Ovary (tissue), 9 donors: ENCODE data around the gene MEMO1. TPM values are rescaled to one million over a fixed set of nuclear protein-coding genes. Genes with fewer than 3 reads are reported as not detected.

ENCODE experiments used
- DNase-seq, 5 donors: peaks; one replicate each; pipeline ENCODE4 v3.0.0-alpha.2; 2019 to 2020
- H3K27ac ChIP-seq, 2 donors: fragments of 200-600 bp; one replicate each; pipeline versions ENCODE4 v1.5.1 to v1.8.0; 2019 to 2022
- H3K27me3 ChIP-seq: fragments of 200-600 bp; one replicate; pipeline ENCODE4 v1.8.0; 2022
- H3K36me3 ChIP-seq: fragments of 200-600 bp; sonication (generic); one replicate; pipeline ENCODE4 v1.5.1; 2019
- H3K4me1 ChIP-seq: one replicate; pipeline ENCODE4 v1.8.1; 2013; ENCODE audit warnings: mild to moderate bottlenecking, moderate library complexity; ENCODE audit not compliant: insufficient read depth
- H3K4me3 ChIP-seq: fragments of 200-600 bp; sonication (generic); one replicate; pipeline ENCODE4 v1.5.1; 2017
- H3K9me3 ChIP-seq, 2 donors: fragments of 200-600 bp in 1 of 2; sonication (generic) in 1 of 2; one replicate each; pipeline versions ENCODE4 v1.5.1 to v1.8.1; 2013 to 2019; ENCODE audit warnings: mild to moderate bottlenecking in 1 of 2, moderate library complexity in 1 of 2
- EP300 ChIP-seq: sonication (generic); formaldehyde crosslinking; IDR thresholded peaks from one replicate; pipeline ENCODE4 v1.6.1; 2017; ENCODE audit warnings: antibody characterized with exemption
- POLR2A ChIP-seq: fragments of 450-650 bp; IDR thresholded peaks from one replicate; pipeline ENCODE4 v1.6.1; 2017; ENCODE audit warnings: antibody characterized with exemption, mild to moderate bottlenecking, moderate library complexity
- WGBS, 3 donors: extraction: QIAGEN DNeasy Blood & Tissue Kit in 1 of 3; methylation state at CpG; one replicate each; pipeline versions ENCODE4 v1.1.5 to v1.1.7; 2013 to 2017; 5-methylcytosine and 5-hydroxymethylcytosine counted together
- intact Hi-C, 4 donors: fragments of 100-400 bp; cut with DNase I; formaldehyde crosslinking; loops; one replicate each; pipeline versions ENCODE4 v1.11.0 to v1.15.1; 2022 to 2023
- polyA plus RNA-seq, 2 donors: library from polyadenylated mRNA; stranded (reverse); fragments of 200-250 nt in 1 of 2; fragments of 350-450 nt in 1 of 2; fragmentation: Illumina TruSeq in 1 of 2; extraction: RNeasy Lipid Tissue Mini Kit (QIAGEN cat#74804) in 1 of 2; gene quantifications; one replicate each; pipeline ENCODE4 v1.2.3, GENCODE V29; 2013 to 2014
- total RNA-seq, 7 donors: library from RNA; depleted of rRNA in 2 of 7; stranded (reverse); fragments of >200 nt in 2 of 7; fragmentation: NEBNext Ultra II Directional in 3 of 7; extraction: Animal tissue kit (Norgen Biotek cat#: 25700) in 3 of 7; gene quantifications; one replicate each; pipeline versions ENCODE4 v1.1.0 to v1.2.4, GENCODE V29; 2016 to 2023
- TF ChIP-seq, protein P1 (sequence below), 3 donors: fragments of 450-650 bp in 2 of 3; fragments of 200-600 bp in 1 of 3; IDR thresholded peaks; one replicate each; pipeline versions ENCODE4 v1.5.1 to v1.8.0; 2016 to 2022; ENCODE audit warnings: antibody characterized with exemption in 3 of 3, mild to moderate bottlenecking in 1 of 3
- donor health status: DM: no; HTN: no; CAD: no; lungs with moderate emphysema.
- donor health status: DM: no; HTN: no; CAD: no.
- donor health status: Bipolar disorder and iron deficiency.
- donor health status: DM: yes; HTN: yes; CAD: no.
- donor health status: DM: no; HTN: no; CAD: no.
- donor health status: DM: yes; HTN: yes; CAD: no.

MEMO1 gene
- total and polyA plus RNA-seq, 9 donors, result 19.0 to 41.3 (median 28.9) TPM

GRCh38 chr2:31896293-31896692 lies 114.5 kb downstream of the MEMO1 start:
- Histone ChIP-seq H3K9me3 (no peaks in the 10 kb centered on the region), H3K4me3 (no peak overlapping the region), H3K4me1 (no peaks in the 10 kb centered on the region), H3K36me3 (no peaks in the 10 kb centered on the region), H3K27ac (no peak overlapping the region), H3K27me3 (no peaks in the 10 kb centered on the region)
- intact Hi-C loops, result no loop called here
- DNase-seq, result no peak
- TF ChIP-seq POLR2A (no peak), EP300 (no peak)
- TF ChIP-seq, protein P1, sequence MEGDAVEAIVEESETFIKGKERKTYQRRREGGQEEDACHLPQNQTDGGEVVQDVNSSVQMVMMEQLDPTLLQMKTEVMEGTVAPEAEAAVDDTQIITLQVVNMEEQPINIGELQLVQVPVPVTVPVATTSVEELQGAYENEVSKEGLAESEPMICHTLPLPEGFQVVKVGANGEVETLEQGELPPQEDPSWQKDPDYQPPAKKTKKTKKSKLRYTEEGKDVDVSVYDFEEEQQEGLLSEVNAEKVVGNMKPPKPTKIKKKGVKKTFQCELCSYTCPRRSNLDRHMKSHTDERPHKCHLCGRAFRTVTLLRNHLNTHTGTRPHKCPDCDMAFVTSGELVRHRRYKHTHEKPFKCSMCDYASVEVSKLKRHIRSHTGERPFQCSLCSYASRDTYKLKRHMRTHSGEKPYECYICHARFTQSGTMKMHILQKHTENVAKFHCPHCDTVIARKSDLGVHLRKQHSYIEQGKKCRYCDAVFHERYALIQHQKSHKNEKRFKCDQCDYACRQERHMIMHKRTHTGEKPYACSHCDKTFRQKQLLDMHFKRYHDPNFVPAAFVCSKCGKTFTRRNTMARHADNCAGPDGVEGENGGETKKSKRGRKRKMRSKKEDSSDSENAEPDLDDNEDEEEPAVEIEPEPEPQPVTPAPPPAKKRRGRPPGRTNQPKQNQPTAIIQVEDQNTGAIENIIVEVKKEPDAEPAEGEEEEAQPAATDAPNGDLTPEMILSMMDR (IDR thresholded peaks at IDR 0.05), result no peak
- WGBS, 3 donors, result 91 to 100% (median 96%) methylated on average over 1 of the region's 1 CpG

DNA sequence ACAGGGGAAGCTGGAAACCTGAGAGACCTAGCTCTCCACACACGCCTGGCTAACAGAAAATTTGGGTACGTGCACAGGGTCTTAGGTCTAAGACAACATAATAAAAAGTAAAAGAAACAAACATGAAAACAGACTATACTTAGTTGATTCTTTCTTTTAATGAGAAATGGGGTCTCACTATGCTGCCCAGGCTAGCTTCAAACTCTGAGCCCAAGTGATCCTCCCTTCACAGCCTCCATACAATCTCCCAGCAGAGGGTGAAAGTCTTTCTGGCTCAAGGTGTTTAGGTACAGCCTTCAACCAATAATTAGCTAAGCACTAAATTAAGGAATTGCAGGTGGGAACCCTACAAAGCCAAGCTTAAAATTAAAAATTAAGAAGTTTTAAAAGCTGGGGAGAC lies 116.2 kb downstream of the MEMO1 start:
- Histone ChIP-seq H3K9me3 (no peaks in the 10 kb centered on the region), H3K27me3 (no peaks in the 10 kb centered on the region), H3K4me1 (no peaks in the 10 kb centered on the region), H3K36me3 (no peaks in the 10 kb centered on the region), H3K27ac (no peak overlapping the region), H3K4me3 (no peak overlapping the region)
- 93 to 97% (median 96%) methylated on average over 2 of the region's 2 CpGs for whole genome bisulfite sequencing, 3 donors
- DNase-seq, result no peak
- TF ChIP-seq POLR2A, result no peak
- no peak for TF ChIP-seq EP300
- TF ChIP-seq, protein P1 (IDR thresholded peaks at IDR 0.05), result no peak
- intact Hi-C loops, result no loop called here

DNA sequence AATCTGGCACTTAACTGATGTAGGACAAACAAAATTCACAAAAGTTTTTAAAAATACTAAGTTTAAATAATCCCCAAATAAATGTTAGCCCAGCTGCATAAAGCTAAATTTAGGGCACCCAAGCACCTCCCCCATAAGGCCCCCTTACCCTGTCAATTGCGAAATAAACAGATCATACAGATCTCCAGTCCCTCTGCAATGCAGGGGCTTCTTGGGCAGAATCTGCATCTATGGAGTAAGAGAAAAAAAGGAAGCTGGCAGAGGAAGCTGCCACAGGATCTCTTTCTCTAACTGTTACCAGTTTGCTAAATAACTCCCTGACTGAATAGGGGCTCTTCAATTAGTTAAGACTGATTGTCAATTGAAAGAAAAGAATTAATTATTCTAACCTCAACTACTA lies 117.7 kb downstream of the MEMO1 start:
- DNase-seq, result no peak
- H3K4me3 ChIP-seq, result no peak overlapping the region
- no peaks in the 10 kb centered on the region for H3K27me3 ChIP-seq
- 94 to 98% (median 97%) methylated on average over 1 of the region's 1 CpG for WGBS, 3 donors
- no peaks in the 10 kb centered on the region for H3K4me1 ChIP-seq
- no peak overlapping the region for H3K27ac ChIP-seq
- no peaks in the 10 kb centered on the region for H3K9me3 ChIP-seq
- H3K36me3 ChIP-seq, result no peaks in the 10 kb centered on the region
- intact Hi-C loops, result no loop called here
- TF ChIP-seq, protein P1 (IDR thresholded peaks at IDR 0.05), result no peak
- TF ChIP-seq POLR2A (no peak), EP300 (no peak)

DNA sequence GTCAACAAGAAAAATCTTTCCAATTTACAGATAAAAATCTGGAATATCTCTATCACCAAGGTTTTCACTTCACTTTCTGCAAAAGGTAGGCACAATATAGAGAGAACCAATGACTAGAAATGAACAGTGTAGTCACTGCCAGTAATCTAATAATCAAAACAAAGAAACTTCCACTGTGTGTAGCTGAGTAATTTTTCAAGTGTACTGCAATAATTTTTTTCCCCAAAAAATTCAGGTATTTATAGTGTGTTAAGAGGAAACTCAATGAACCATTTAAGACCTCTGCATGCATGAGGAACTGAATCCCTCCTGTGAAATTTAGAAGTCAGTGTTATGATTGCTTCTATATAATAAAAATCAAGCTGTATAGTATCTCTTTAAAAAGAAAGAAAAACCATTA lies 121.8 kb downstream of the MEMO1 start:
- no peak for DNase-seq
- no peaks in the 10 kb centered on the region for H3K4me1 ChIP-seq
- no peaks in the 10 kb centered on the region for H3K9me3 ChIP-seq
- H3K27ac ChIP-seq, result no peak overlapping the region
- intact Hi-C loops, result no loop called here
- no peak overlapping the region for H3K4me3 ChIP-seq
- no peaks in the 10 kb centered on the region for H3K27me3 ChIP-seq
- no peak for TF ChIP-seq EP300
- TF ChIP-seq, protein P1 (IDR thresholded peaks at IDR 0.05), result no peak
- no peaks in the 10 kb centered on the region for H3K36me3 ChIP-seq

DNA sequence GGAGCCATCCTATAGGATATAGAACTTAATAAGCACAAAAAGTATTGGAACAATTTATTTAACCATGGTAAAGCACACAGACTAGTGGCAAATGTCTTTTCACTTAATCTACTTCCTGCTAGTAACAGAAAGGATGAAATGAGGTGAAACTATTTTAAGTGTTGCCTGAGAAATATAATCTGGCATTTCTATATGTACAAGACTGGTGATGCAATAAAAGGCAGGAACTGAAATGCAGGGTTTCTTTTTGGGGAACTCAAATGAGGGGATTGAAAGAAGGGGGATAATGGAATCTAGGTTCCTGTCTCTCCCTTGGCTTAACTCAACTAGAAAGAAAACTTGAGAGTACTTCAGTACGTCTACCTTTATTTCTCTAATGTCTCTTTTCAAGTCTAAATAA lies 122.3 kb downstream of the MEMO1 start:
- Histone ChIP-seq H3K9me3 (no peaks in the 10 kb centered on the region), H3K36me3 (no peaks in the 10 kb centered on the region), H3K27ac (no peak overlapping the region), H3K27me3 (no peaks in the 10 kb centered on the region), H3K4me3 (no peak overlapping the region), H3K4me1 (no peaks in the 10 kb centered on the region)
- 95 to 97% (median 96%) methylated on average over 1 of the region's 1 CpG for WGBS, 3 donors
- TF ChIP-seq, protein P1 (IDR thresholded peaks at IDR 0.05), result no peak
- TF ChIP-seq EP300, result no peak
- no peak for TF ChIP-seq POLR2A
- intact Hi-C loops, result no loop called here
- DNase-seq, result no peak
